OCI-LY1 (cell line): ENCODE measurements around the gene BAG5.

Experiments
- H2AFZ ChIP-seq: fragments of 200-600 bp; sonication (generic), shearing (Covaris generic); 2 replicates; pipeline ENCODE4 v1.6.0; 2014; ENCODE audit warnings: antibody characterized with exemption, mild to moderate bottlenecking, low read length
- H3F3A ChIP-seq: fragments of 200-600 bp; sonication (generic), shearing (Covaris generic); 2 replicates; pipeline ENCODE4 v1.6.0; 2014; ENCODE audit warnings: mild to moderate bottlenecking, antibody characterized with exemption, low read length, moderate library complexity; ENCODE audit not compliant: insufficient read depth
- H3K27ac ChIP-seq: fragments of 200-600 bp; sonication (generic); 2 replicates; pipeline ENCODE4 v1.5.1; 2014; ENCODE audit warnings: low read length, mixed run types, mild to moderate bottlenecking, low read depth; ENCODE audit not compliant: poor library complexity, severe bottlenecking
- H3K27me3 ChIP-seq: fragments of 200-600 bp; sonication (generic); 2 replicates; pipeline ENCODE4 v1.6.0; 2014; ENCODE audit warnings: antibody characterized with exemption, mild to moderate bottlenecking, low read length, moderate library complexity; ENCODE audit not compliant: insufficient read depth
- H3K36me3 ChIP-seq: fragments of 200-600 bp; sonication (generic); 2 replicates; pipeline ENCODE4 v1.6.1; 2014; ENCODE audit warnings: mild to moderate bottlenecking, antibody characterized with exemption, low read length, moderate library complexity, mixed read lengths; ENCODE audit not compliant: insufficient read depth
- H3K4me1 ChIP-seq: fragments of 200-600 bp; sonication (generic); 2 replicates; pipeline ENCODE4 v1.5.1; 2014; ENCODE audit warnings: mild to moderate bottlenecking, low read length, moderate library complexity; ENCODE audit not compliant: insufficient read depth, severe bottlenecking
- H3K4me2 ChIP-seq: fragments of 200-600 bp; sonication (generic), shearing (Covaris generic); 2 replicates; pipeline ENCODE4 v1.6.1; 2014; ENCODE audit warnings: low read length
- H3K4me3 ChIP-seq: fragments of 200-600 bp; sonication (generic); 2 replicates; pipeline ENCODE4 v1.5.1; 2014; ENCODE audit warnings: low read length, low read depth, mild to moderate bottlenecking, mixed read lengths; ENCODE audit not compliant: poor library complexity, severe bottlenecking
- H3K79me2 ChIP-seq: fragments of 200-600 bp; shearing (Covaris generic); 2 replicates; pipeline ENCODE4 v1.6.1; 2016; ENCODE audit warnings: mixed run types, low read length, mixed read lengths; ENCODE audit not compliant: insufficient read depth
- H3K9ac ChIP-seq: fragments of 200-600 bp; sonication (generic), shearing (Covaris generic); 2 replicates; pipeline ENCODE4 v1.6.1; 2014; ENCODE audit warnings: mild to moderate bottlenecking, low read length, mixed read lengths
- H3K9me2 ChIP-seq: fragments of 200-600 bp; sonication (generic), shearing (Covaris generic); 2 replicates; pipeline ENCODE4 v1.6.1; 2014; ENCODE audit warnings: low read depth, mild to moderate bottlenecking, low read length, mixed read lengths
- H3K9me3 ChIP-seq: fragments of 200-600 bp; shearing (Covaris generic); 2 replicates; pipeline ENCODE4 v1.6.1; 2014; ENCODE audit warnings: low read length, mixed read lengths
- H4K20me1 ChIP-seq: fragments of 200-600 bp; sonication (generic), shearing (Covaris generic); 2 replicates; pipeline ENCODE4 v1.6.0; 2016; ENCODE audit warnings: mild to moderate bottlenecking, low read length; ENCODE audit not compliant: insufficient read depth
- EZH2 ChIP-seq: fragments of 200-600 bp; sonication (generic), shearing (Covaris generic); IDR thresholded peaks from 2 replicates; pipeline ENCODE4 v1.8.0; 2017; ENCODE audit warnings: borderline replicate concordance, mixed run types, mild to moderate bottlenecking, antibody characterized with exemption, low read length, moderate library complexity, mixed read lengths
- TF ChIP-seq, protein P1 (sequence below): fragments of 200-600 bp; sonication (generic), shearing (Covaris generic); IDR thresholded peaks from 2 replicates; pipeline ENCODE4 v1.5.1; 2017; ENCODE audit warnings: mild to moderate bottlenecking, antibody characterized with exemption, low read length, moderate library complexity, mixed read lengths

The BAG5 gene

DNA sequence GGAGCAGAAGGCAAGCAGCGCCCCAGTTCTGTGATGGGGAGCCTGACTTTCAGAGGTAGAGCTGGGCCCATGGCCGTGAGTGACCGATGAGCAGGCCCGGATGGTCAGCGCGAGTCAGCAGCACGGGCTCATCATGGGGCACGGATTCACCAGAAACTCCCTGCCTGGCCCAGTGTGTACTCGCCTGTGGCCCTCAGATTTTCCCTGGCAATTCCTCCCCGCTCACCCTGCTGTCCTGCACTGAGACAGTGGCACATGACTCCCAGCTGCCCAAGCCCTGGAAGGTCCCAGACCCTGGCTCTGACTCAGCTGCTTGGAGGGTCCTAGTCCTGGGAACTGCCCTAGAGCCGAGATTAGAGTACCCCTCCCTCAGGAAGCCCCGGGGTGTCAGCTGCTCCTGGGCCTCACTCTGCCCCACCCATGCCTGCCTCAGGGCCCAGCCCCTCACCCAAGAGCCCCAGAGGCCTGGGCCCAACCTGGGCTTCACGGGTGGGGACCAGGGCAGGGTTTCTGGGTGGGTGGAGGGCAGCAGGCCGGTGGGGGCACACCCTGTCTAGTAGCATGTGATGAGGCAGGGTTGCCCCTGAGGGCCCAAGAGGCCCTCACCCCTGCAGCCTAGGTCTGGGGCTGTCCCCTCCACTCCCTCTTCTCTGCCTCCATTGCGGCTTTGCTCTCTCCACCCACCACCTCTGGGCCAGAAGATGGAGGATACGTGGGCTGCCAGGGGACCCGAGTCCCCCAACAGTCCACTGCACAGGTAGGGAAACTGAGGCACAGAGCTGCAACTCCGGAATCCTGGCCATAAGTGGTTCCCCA, 25.1 kb downstream of the BAG5 start:
- Histone ChIP-seq H3K4me3 (no peak overlapping the region), H3K4me2 (no peak overlapping the region), H3F3A (no peaks in the 10 kb centered on the region), H3K79me2 (no peaks in the 10 kb centered on the region), H3K27ac (no peak overlapping the region), H4K20me1 (no peaks in the 10 kb centered on the region), H3K9ac (no peak overlapping the region), H3K4me1 (no peaks in the 10 kb centered on the region), H3K36me3 (peaks cover 21% of the 10 kb centered on the region; the same call in 1 of the 2 replicates), H3K9me2 (no peaks in the 10 kb centered on the region), H2AFZ (no peak overlapping the region), H3K9me3 (no peaks in the 10 kb centered on the region), H3K27me3 (0 out of 2 replicates have a peak, but pooled peaks cover 6% of the 10 kb centered on the region)
- TF ChIP-seq, protein P1, sequence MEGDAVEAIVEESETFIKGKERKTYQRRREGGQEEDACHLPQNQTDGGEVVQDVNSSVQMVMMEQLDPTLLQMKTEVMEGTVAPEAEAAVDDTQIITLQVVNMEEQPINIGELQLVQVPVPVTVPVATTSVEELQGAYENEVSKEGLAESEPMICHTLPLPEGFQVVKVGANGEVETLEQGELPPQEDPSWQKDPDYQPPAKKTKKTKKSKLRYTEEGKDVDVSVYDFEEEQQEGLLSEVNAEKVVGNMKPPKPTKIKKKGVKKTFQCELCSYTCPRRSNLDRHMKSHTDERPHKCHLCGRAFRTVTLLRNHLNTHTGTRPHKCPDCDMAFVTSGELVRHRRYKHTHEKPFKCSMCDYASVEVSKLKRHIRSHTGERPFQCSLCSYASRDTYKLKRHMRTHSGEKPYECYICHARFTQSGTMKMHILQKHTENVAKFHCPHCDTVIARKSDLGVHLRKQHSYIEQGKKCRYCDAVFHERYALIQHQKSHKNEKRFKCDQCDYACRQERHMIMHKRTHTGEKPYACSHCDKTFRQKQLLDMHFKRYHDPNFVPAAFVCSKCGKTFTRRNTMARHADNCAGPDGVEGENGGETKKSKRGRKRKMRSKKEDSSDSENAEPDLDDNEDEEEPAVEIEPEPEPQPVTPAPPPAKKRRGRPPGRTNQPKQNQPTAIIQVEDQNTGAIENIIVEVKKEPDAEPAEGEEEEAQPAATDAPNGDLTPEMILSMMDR: no peak
- no peak for TF ChIP-seq EZH2

DNA sequence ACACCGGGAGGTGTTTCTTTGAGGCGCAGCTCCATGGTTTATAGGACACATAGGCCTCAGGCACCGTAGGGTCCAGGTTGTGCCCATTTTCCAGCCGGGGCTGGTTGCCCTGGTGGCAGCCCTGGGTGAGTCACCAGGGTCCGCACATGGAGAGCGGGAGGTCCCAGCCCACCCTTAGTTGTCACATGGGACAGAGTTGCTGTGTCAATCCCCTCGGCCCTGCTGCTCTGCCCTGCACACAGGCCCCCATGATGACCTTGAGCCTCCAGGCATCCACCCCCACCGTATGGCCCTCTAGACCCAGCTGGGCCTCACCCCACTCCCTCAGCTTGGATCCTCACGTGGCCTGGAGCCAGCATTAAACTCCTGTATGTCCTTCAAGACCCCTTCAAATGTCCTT, 25.8 kb downstream of the BAG5 start:
- no peaks in the 10 kb centered on the region for H4K20me1 ChIP-seq
- H3K4me2 ChIP-seq: no peak overlapping the region
- H3K9ac ChIP-seq: no peak overlapping the region
- no peaks in the 10 kb centered on the region for H3K9me3 ChIP-seq
- H3K27me3 ChIP-seq: 0 out of 2 replicates have a peak, but pooled peaks cover 6% of the 10 kb centered on the region
- H3K27ac ChIP-seq: no peak overlapping the region
- no peaks in the 10 kb centered on the region for H3K9me2 ChIP-seq
- H2AFZ ChIP-seq: no peak overlapping the region
- no peaks in the 10 kb centered on the region for H3F3A ChIP-seq
- peaks cover 21% of the 10 kb centered on the region; the same call in 1 of the 2 replicates for H3K36me3 ChIP-seq
- no peaks in the 10 kb centered on the region for H3K4me1 ChIP-seq
- TF ChIP-seq EZH2: no peak
- TF ChIP-seq, protein P1: no peak
- no peak overlapping the region for H3K4me3 ChIP-seq
- no peaks in the 10 kb centered on the region for H3K79me2 ChIP-seq

DNA sequence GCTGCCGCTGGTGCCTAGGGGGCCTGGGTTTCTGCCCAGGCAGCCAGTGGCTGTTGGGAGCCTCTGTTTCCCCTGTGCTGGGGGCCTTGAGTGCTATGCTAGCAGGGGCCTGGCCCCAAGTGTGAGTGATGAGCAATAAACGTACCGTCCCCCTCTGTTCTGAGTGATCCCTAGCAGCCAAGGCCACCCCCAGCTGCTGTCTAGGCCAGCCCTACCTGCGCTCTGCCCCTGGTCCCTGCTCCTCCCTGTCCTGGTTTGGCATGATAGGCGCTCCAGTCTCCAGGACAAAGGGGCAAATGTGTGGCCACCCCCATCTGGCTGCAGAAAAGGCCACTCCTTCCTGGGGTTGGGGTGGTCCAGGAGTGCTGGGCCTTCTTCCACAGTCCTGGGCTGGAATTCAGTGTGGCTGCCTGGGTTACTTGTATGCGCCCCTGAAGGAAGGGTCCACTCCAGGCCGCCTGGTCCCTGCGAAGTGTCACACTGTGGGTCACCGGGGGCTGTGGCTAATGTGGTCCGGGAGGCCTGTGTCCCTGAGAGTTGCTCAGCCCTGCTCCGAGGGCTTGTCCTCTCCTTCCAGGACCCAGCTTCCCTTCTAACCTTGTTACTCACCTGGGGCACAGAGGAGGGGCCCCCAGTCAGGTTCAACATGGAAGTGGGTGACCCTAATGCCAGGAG, 26.4 kb downstream of the BAG5 start:
- Histone ChIP-seq H3K4me1 (no peaks in the 10 kb centered on the region), H3K79me2 (no peaks in the 10 kb centered on the region), H3K4me2 (no peak overlapping the region), H3K9ac (no peak overlapping the region), H2AFZ (no peak overlapping the region), H3F3A (no peaks in the 10 kb centered on the region), H3K9me2 (no peaks in the 10 kb centered on the region), H4K20me1 (no peaks in the 10 kb centered on the region), H3K27ac (no peak overlapping the region), H3K36me3 (peaks cover 21% of the 10 kb centered on the region; the same call in 1 of the 2 replicates), H3K9me3 (no peaks in the 10 kb centered on the region), H3K4me3 (no peak overlapping the region), H3K27me3 (0 out of 2 replicates have a peak, but pooled peaks cover 6% of the 10 kb centered on the region)
- no peak for TF ChIP-seq EZH2
- TF ChIP-seq, protein P1: no peak
